Fibroblast of lung (primary cell): ENCODE data around the gene IRF7. TPM values are rescaled to one million over a fixed set of nuclear protein-coding genes. Genes with fewer than 3 reads are reported as not detected.

Source experiments
- DNase-seq, 2 donors: peaks; one replicate each; pipeline versions ENCODE4 v3.0.0 to v3.0.0-alpha.2; 2010; ENCODE audit warnings: low read depth in 2 of 2
- H2AFZ ChIP-seq: 2 replicates; pipeline ENCODE4 v1.5.1; 2012; ENCODE audit warnings: low read length, control low read depth, inconsistent platforms
- H3K27ac ChIP-seq: 2 replicates; pipeline ENCODE4 v1.5.1; 2011; ENCODE audit warnings: low read length, control low read depth; ENCODE audit not compliant: insufficient read depth
- H3K27me3 ChIP-seq: 2 replicates; pipeline ENCODE4 v1.5.1; 2011; ENCODE audit warnings: mild to moderate bottlenecking, low read length; ENCODE audit not compliant: control insufficient read depth, insufficient read depth
- H3K36me3 ChIP-seq: 2 replicates; pipeline ENCODE4 v1.5.1; 2011; ENCODE audit warnings: low read length; ENCODE audit not compliant: control insufficient read depth, insufficient read depth
- H3K4me1 ChIP-seq: 2 replicates; pipeline ENCODE4 v1.5.1; 2011; ENCODE audit warnings: low read length; ENCODE audit not compliant: control insufficient read depth, insufficient read depth; ENCODE audit errors: extremely low read depth
- H3K4me2 ChIP-seq: 2 replicates; pipeline ENCODE4 v1.5.1; 2011; ENCODE audit warnings: low read length, control low read depth; ENCODE audit not compliant: insufficient read depth; ENCODE audit errors: extremely low read depth
- H3K4me3 ChIP-seq, 4 experiments: fragments of 200-600 bp in 1 of 4; sonication (generic) in 1 of 4; replicated peaks in 1 of 4; 2 replicates each; pipeline ENCODE4 v1.5.1; 2011 to 2016; ENCODE audit warnings: low read length in 4 of 4, low read depth in 3 of 4, mild to moderate bottlenecking in 3 of 4, control low read depth in 2 of 4, inconsistent platforms in 1 of 4, mixed read lengths in 1 of 4; ENCODE audit not compliant: insufficient read depth in 1 of 4; ENCODE audit errors: control extremely low read depth in 1 of 4
- H3K79me2 ChIP-seq: 2 replicates; pipeline ENCODE4 v1.5.1; 2012; ENCODE audit warnings: mild to moderate bottlenecking, low read length, inconsistent platforms; ENCODE audit not compliant: control insufficient read depth, insufficient read depth
- H3K9ac ChIP-seq: 2 replicates; pipeline ENCODE4 v1.5.1; 2011; ENCODE audit warnings: mild to moderate bottlenecking, low read length, control low read depth; ENCODE audit not compliant: insufficient read depth
- H3K9me3 ChIP-seq: 2 replicates; pipeline ENCODE4 v1.5.1; 2012; ENCODE audit warnings: low read depth, low read length; ENCODE audit not compliant: control insufficient read depth, insufficient read depth
- H4K20me1 ChIP-seq: 2 replicates; pipeline ENCODE4 v1.5.1; 2011; ENCODE audit warnings: low read length; ENCODE audit not compliant: control insufficient read depth, insufficient read depth; ENCODE audit errors: extremely low read depth
- EZH2 ChIP-seq: IDR thresholded peaks from 2 replicates; pipeline ENCODE4 v1.5.1; 2012; ENCODE audit warnings: low read length, control low read depth, mild to moderate bottlenecking; ENCODE audit errors: missing control alignments
- polyA plus RNA-seq, 2 donors: library from polyadenylated mRNA; depleted of rRNA in 1 of 2; stranded (reverse) in 1 of 2; unstranded in 1 of 2; fragments of >200 nt; gene quantifications; 2 replicates each; pipeline ENCODE4 v1.2.1, GENCODE V29; 2011 to 2012; ENCODE audit warnings: missing spikeins in 1 of 2
- total RNA-seq: library from RNA; depleted of rRNA; stranded (reverse); fragments of >200 nt; gene quantifications from 2 replicates; pipeline ENCODE4 v1.2.1, GENCODE V29; 2014
- TF ChIP-seq, protein P1 (sequence below), 2 donors: IDR thresholded peaks in 1 of 2; conservative IDR thresholded peaks in 1 of 2; 1 replicate in 1 of 2; 2 replicates in 1 of 2; pipeline ENCODE4 v1.5.1; 2011 to 2012; ENCODE audit warnings: low read length in 2 of 2, control low read depth in 1 of 2, inconsistent platforms in 1 of 2, low read depth in 1 of 2, mild to moderate bottlenecking in 1 of 2

IRF7 gene
- total and polyA plus RNA-seq, 2 donors (not counting 1 experiment from before 2014, with no cell fraction given), result 1.6 to 9.1 TPM

DNA sequence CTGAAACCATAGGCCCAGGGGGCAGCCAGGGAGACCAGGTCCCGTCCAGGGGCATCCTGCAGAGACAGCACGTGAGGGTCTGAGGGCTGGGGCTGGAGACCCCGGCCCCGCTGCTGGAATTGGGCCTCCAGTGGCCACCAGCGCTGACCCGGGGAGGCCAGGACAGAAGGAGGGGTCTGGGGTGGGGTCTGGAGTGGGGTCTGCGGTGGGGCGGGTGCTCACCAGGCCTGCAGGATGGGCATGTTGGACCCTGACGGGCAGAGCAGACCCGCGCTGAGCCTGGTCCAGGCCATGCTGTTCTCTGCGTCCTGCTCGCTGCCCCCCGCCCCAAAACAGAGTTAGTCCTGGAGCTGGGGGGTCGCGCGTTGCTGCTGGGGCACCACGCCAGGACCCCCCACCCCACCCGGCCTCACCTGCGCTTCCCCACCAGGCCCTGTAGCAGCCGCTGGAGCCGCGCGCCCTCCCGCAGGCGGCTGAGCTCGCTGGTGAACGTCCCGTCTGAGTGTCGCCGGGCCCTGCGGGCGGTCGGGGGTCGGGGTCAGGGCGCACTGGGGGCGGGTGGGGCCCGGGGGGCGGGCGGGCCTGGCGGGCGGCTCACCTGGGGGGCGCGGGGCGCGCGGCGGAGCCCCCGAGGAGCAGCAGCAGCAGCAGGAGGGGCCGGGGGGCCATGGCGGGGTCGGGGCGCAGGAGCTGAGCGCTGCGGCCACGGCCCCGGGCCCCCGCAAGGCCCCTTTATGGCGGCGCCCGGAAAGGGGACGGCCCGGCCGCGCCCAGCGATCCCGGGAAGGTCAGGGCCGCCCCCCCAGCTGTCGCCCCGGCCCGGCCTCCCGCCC lies 10.9 kb upstream of the IRF7 start, which contains the start of gene SCT:
SCT (minus strand) TSS at position 707 of the 833 bp plus-strand sequence; CDS start at position 669, 38 bp downstream.
- no peak within 1 kb of the TSS for H3K4me2 ChIP-seq
- H3K36me3 ChIP-seq, result no peaks in the 10 kb centered on the region
- H3K27ac ChIP-seq, result no peak within 1 kb of the TSS
- H3K4me1 ChIP-seq, result peaks cover 2% of the 10 kb centered on the region
- no peak for DNase-seq
- no peak within 1 kb of the TSS for H3K4me3 ChIP-seq
- no peak within 1 kb of the TSS for H3K9ac ChIP-seq
- TF ChIP-seq, protein P1, sequence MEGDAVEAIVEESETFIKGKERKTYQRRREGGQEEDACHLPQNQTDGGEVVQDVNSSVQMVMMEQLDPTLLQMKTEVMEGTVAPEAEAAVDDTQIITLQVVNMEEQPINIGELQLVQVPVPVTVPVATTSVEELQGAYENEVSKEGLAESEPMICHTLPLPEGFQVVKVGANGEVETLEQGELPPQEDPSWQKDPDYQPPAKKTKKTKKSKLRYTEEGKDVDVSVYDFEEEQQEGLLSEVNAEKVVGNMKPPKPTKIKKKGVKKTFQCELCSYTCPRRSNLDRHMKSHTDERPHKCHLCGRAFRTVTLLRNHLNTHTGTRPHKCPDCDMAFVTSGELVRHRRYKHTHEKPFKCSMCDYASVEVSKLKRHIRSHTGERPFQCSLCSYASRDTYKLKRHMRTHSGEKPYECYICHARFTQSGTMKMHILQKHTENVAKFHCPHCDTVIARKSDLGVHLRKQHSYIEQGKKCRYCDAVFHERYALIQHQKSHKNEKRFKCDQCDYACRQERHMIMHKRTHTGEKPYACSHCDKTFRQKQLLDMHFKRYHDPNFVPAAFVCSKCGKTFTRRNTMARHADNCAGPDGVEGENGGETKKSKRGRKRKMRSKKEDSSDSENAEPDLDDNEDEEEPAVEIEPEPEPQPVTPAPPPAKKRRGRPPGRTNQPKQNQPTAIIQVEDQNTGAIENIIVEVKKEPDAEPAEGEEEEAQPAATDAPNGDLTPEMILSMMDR (conservative IDR thresholded peaks at IDR 0.05 in 1 of 2, IDR thresholded peaks at IDR 0.05 in 1 of 2; ENCODE audit: low read depth in 1 of 2, low read length in 2 of 2), result no peak
- no peak for TF ChIP-seq EZH2
- no peaks in the 10 kb centered on the region for H4K20me1 ChIP-seq
- no peak within 1 kb of the TSS for H2AFZ ChIP-seq
- H3K79me2 ChIP-seq, result no peaks in the 10 kb centered on the region
- H3K27me3 ChIP-seq, result no peaks in the 10 kb centered on the region
- no peaks in the 10 kb centered on the region for H3K9me3 ChIP-seq

DNA sequence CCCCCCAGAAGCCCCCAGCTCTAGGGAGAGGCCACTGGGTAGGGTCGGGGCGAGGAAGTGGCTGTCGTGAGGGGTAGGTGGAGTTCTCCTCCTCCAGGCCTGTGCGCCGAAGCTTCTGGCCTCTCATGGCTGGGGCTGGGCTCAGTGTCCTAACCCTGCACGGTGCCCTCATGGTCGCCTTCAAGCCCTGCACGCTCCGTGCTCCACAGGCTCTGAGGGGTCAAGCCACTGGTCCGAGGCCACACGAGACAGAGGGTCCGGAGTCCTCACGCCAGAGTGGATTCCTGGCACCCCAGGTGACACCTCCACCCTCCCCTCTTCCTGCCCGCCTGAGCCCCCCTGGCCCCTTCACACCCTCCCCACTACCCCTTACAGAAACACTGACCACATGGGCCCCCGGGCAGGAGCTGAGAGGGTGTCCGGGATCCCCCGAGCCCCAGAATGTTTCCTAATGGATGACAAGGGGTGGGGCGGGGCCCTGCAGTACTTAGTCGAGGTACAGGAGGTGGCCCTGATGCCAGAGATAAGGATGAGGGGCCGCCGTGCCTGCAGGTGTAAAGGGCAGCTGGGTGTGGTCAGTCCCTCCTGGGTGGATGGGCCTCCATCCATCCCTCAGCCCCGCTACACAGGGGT lies 10.0 kb upstream of the IRF7 start:
- Histone ChIP-seq H2AFZ (no peak overlapping the region), H3K9me3 (no peaks in the 10 kb centered on the region), H3K4me3 (no peak overlapping the region), H3K4me2 (no peak overlapping the region), H3K4me1 (peaks cover 2% of the 10 kb centered on the region), H3K27me3 (no peaks in the 10 kb centered on the region), H3K36me3 (no peaks in the 10 kb centered on the region), H3K27ac (no peak overlapping the region), H3K79me2 (no peaks in the 10 kb centered on the region), H3K9ac (no peak overlapping the region), H4K20me1 (no peaks in the 10 kb centered on the region)
- no peak for TF ChIP-seq EZH2
- TF ChIP-seq, protein P1 (conservative IDR thresholded peaks at IDR 0.05 in 1 of 2, IDR thresholded peaks at IDR 0.05 in 1 of 2; ENCODE audit: low read depth in 1 of 2, low read length in 2 of 2), result no peak
- no peak for DNase-seq
